Neutrophil (primary cell): ENCODE measurements around the gene PROCA1.
"Not testable (repeated sequence)": the region's sequence is repeated elsewhere in the genome, so short reads cannot be mapped to it uniquely, and the experiment has no call there.

Experiments
- H3K27ac ChIP-seq: fragments of 200-600 bp; sonication (generic); 2 replicates; pipeline ENCODE4 v1.5.1; 2016; ENCODE audit warnings: mild to moderate bottlenecking, moderate library complexity
- H3K27me3 ChIP-seq: fragments of 200-600 bp; sonication (generic); 2 replicates; pipeline ENCODE4 v1.6.0; 2016; ENCODE audit warnings: mild to moderate bottlenecking
- H3K36me3 ChIP-seq: fragments of 200-600 bp; sonication (generic); 2 replicates; pipeline ENCODE4 v1.5.1; 2017
- H3K4me1 ChIP-seq, 2 experiments: fragments of 200-600 bp in 1 of 2; sonication (generic) in 1 of 2; 1 replicate in 1 of 2; 2 replicates in 1 of 2; pipeline versions ENCODE4 v1.5.1 to v1.6.1; 2013 to 2016; ENCODE audit warnings: low read depth in 1 of 2, low read length in 1 of 2, mild to moderate bottlenecking in 1 of 2, moderate library complexity in 1 of 2; ENCODE audit not compliant: control insufficient read depth in 1 of 2, insufficient read depth in 1 of 2
- H3K4me3 ChIP-seq, 2 experiments: fragments of 200-600 bp in 1 of 2; sonication (generic) in 1 of 2; 1 replicate in 1 of 2; 2 replicates in 1 of 2; pipeline ENCODE4 v1.5.1; 2013 to 2016; ENCODE audit warnings: low read depth in 1 of 2, low read length in 1 of 2, mild to moderate bottlenecking in 1 of 2, moderate library complexity in 1 of 2
- H3K9me3 ChIP-seq: fragments of 200-600 bp; sonication (generic); 2 replicates; pipeline ENCODE4 v1.5.1; 2016
- CTCF ChIP-seq: fragments of 200-600 bp; sonication (generic); IDR thresholded peaks from 2 replicates; pipeline ENCODE4 v1.5.1; 2016; ENCODE audit warnings: antibody characterized with exemption

PROCA1 gene

GRCh38 chr17:28723159-28723835 lies 11.6 kb upstream of the PROCA1 start:
- TF ChIP-seq CTCF, result no peak
- H3K4me3 ChIP-seq, result no peak overlapping the region
- H3K27me3 ChIP-seq, result peaks cover 25% of the 10 kb centered on the region
- peaks cover 55 to 56% of the 10 kb centered on the region in 2 experiments for H3K4me1 ChIP-seq
- H3K36me3 ChIP-seq, result peaks cover 22% of the 10 kb centered on the region
- H3K9me3 ChIP-seq, result no peaks in the 10 kb centered on the region
- no peak overlapping the region for H3K27ac ChIP-seq

- peaks cover 32% of the 10 kb centered on the region for H3K27me3 ChIP-seq
- no peak overlapping the region for H3K27ac ChIP-seq
- no peak for TF ChIP-seq CTCF
- no peaks in the 10 kb centered on the region for H3K9me3 ChIP-seq
- peaks cover 22% of the 10 kb centered on the region for H3K36me3 ChIP-seq
- H3K4me3 ChIP-seq, result no peak overlapping the region
- peaks cover 52 to 56% of the 10 kb centered on the region in 2 experiments for H3K4me1 ChIP-seq
Observed at GRCh38 chr17:28722417-28723158, 10.9 kb upstream of the PROCA1 start.

- H3K36me3 ChIP-seq, result peaks cover 22% of the 10 kb centered on the region
- H3K4me1 ChIP-seq, result peaks cover 47 to 49% of the 10 kb centered on the region in 2 experiments
- peaks cover 41% of the 10 kb centered on the region for H3K27me3 ChIP-seq
- not testable (repeated sequence) for H3K9me3 ChIP-seq
- peak overlapping the region; percentile 80 for H3K27ac ChIP-seq
- peak overlapping the region; percentile 88 to 98 for H3K4me3 ChIP-seq
Observed at GRCh38 chr17:28720997-28721329, 9.3 kb upstream of the PROCA1 start.

- H3K36me3 ChIP-seq, result peaks cover 22% of the 10 kb centered on the region
- peaks cover 39% of the 10 kb centered on the region for H3K27me3 ChIP-seq
- peaks cover 42 to 44% of the 10 kb centered on the region in 2 experiments for H3K4me1 ChIP-seq
Observed at GRCh38 chr17:28720247-28720996, 8.7 kb upstream of the PROCA1 start.

GRCh38 chr17:28719021-28719433 lies 7.3 kb upstream of the PROCA1 start:
- Histone ChIP-seq H3K27ac (peak overlapping the region; percentile 80), H3K9me3 (no peaks in the 10 kb centered on the region), H3K4me3 (peak overlapping the region; percentile 88 to 98), H3K27me3 (peaks cover 31% of the 10 kb centered on the region), H3K36me3 (peaks cover 15% of the 10 kb centered on the region), H3K4me1 (peaks cover 37 to 41% of the 10 kb centered on the region in 2 experiments)
- no peak for TF ChIP-seq CTCF

More at GRCh38 chr17:28720247-28720996, 8.7 kb upstream of the PROCA1 start:
- H3K27ac ChIP-seq, result peak overlapping the region; percentile 80
- no peaks in the 10 kb centered on the region for H3K9me3 ChIP-seq
- no peak for TF ChIP-seq CTCF
- H3K4me3 ChIP-seq, result peak overlapping the region; percentile 88 to 98
